Mesendoderm (in vitro differentiated cells): ENCODE data around the gene RPS6KC1.

Experiments used
- DNase-seq: peaks from one replicate; pipeline ENCODE4 v3.0.0; 2013
- H2AK5ac ChIP-seq: 2 replicates; pipeline ENCODE4 v1.6.1; 2013; ENCODE audit warnings: low read length, inconsistent platforms
- H2BK120ac ChIP-seq: 2 replicates; pipeline ENCODE4 v1.6.1; 2013; ENCODE audit warnings: low read depth, mild to moderate bottlenecking, low read length, moderate library complexity, mixed read lengths
- H2BK15ac ChIP-seq: replicated peaks from 2 replicates; pipeline ENCODE4 v1.6.1; 2013; ENCODE audit warnings: low read depth, mild to moderate bottlenecking, moderate library complexity
- H2BK5ac ChIP-seq: 2 replicates; pipeline ENCODE4 v1.6.1; 2013; ENCODE audit warnings: low read length, inconsistent platforms
- H3K18ac ChIP-seq: 2 replicates; pipeline ENCODE4 v1.6.1; 2013; ENCODE audit warnings: mild to moderate bottlenecking, low read length, mixed read lengths
- H3K23ac ChIP-seq: one replicate; pipeline ENCODE4 v1.6.1; 2013; ENCODE audit warnings: low read length
- H3K27ac ChIP-seq: 2 replicates; pipeline ENCODE4 v1.5.1; 2013; ENCODE audit warnings: low read depth, mild to moderate bottlenecking, inconsistent platforms, low read length, moderate library complexity
- H3K27me3 ChIP-seq: 2 replicates; pipeline ENCODE4 v1.6.1; 2013; ENCODE audit warnings: low read length, control low read depth, mild to moderate bottlenecking, inconsistent platforms; ENCODE audit not compliant: insufficient read depth, poor library complexity
- H3K36me3 ChIP-seq: 2 replicates; pipeline ENCODE4 v1.6.1; 2013; ENCODE audit warnings: low read length, inconsistent platforms; ENCODE audit not compliant: control insufficient read depth, insufficient read depth
- H3K4ac ChIP-seq: one replicate; pipeline ENCODE4 v1.6.1; 2013; ENCODE audit warnings: low read depth, mild to moderate bottlenecking, low read length, moderate library complexity
- H3K4me1 ChIP-seq: 2 replicates; pipeline ENCODE4 v1.6.1; 2013; ENCODE audit warnings: low read depth, low read length, inconsistent platforms; ENCODE audit not compliant: control insufficient read depth
- H3K4me2 ChIP-seq: 2 replicates; pipeline ENCODE4 v1.6.1; 2013; ENCODE audit warnings: low read length
- H3K4me3 ChIP-seq: 2 replicates; pipeline ENCODE4 v1.5.1; 2013; ENCODE audit warnings: mild to moderate bottlenecking, low read length
- H3K56ac ChIP-seq: one replicate; pipeline ENCODE4 v1.6.1; 2013; ENCODE audit warnings: low read length
- H3K79me1 ChIP-seq: 2 replicates; pipeline ENCODE4 v1.6.1; 2013; ENCODE audit warnings: low read length, inconsistent platforms
- H3K79me2 ChIP-seq: 2 replicates; pipeline ENCODE4 v1.6.1; 2013; ENCODE audit warnings: mild to moderate bottlenecking, low read length; ENCODE audit not compliant: control insufficient read depth, insufficient read depth
- H3K9ac ChIP-seq: 2 replicates; pipeline ENCODE4 v1.6.1; 2013; ENCODE audit warnings: low read length, inconsistent platforms
- H4K5ac ChIP-seq: one replicate; pipeline ENCODE4 v1.6.1; 2013; ENCODE audit warnings: low read length
- H4K8ac ChIP-seq: one replicate; pipeline ENCODE4 v1.6.1; 2013; ENCODE audit warnings: low read depth, mild to moderate bottlenecking, control low read depth, low read length, moderate library complexity
- WGBS: extraction: QIAGEN DNeasy Blood & Tissue Kit; methylation state at CpG from one replicate; pipeline ENCODE4 v1.1.7; 2013; ENCODE audit warnings: low lambda C conversion rate, missing lambda C conversion rate; ENCODE audit not compliant: insufficient coverage; ENCODE audit errors: extremely low coverage; 5-methylcytosine and 5-hydroxymethylcytosine counted together

The RPS6KC1 gene

GRCh38 chr1:213123536-213123935, 72.5 kb downstream of the RPS6KC1 start:
- H3K9ac ChIP-seq: no peak overlapping the region
- H3K4me3 ChIP-seq: no peak overlapping the region
- no peak overlapping the region for H3K23ac ChIP-seq
- no peak overlapping the region for H3K18ac ChIP-seq
- no peak for DNase-seq
- no peak overlapping the region for H4K5ac ChIP-seq
- H3K4me1 ChIP-seq: no peaks in the 10 kb centered on the region
- H2BK15ac ChIP-seq: no peak overlapping the region
- H3K27ac ChIP-seq: no peak overlapping the region
- no peaks in the 10 kb centered on the region for H3K79me2 ChIP-seq
- no peaks in the 10 kb centered on the region for H3K27me3 ChIP-seq
- H3K36me3 ChIP-seq: no peaks in the 10 kb centered on the region
- H3K79me1 ChIP-seq: no peaks in the 10 kb centered on the region
- H2BK5ac ChIP-seq: no peak overlapping the region
- no peak overlapping the region for H3K56ac ChIP-seq
- no peak overlapping the region for H3K4ac ChIP-seq
- no peak overlapping the region for H3K4me2 ChIP-seq
- no peak overlapping the region for H4K8ac ChIP-seq
- no CpG with 5 or more reads among the region's 2 CpGs for WGBS
- H2AK5ac ChIP-seq: no peak overlapping the region
- no peak overlapping the region for H2BK120ac ChIP-seq

GRCh38 chr1:213124590-213124989, 73.5 kb downstream of the RPS6KC1 start:
- Histone ChIP-seq H4K5ac (no peak overlapping the region), H3K4me3 (no peak overlapping the region), H3K79me1 (no peaks in the 10 kb centered on the region), H3K56ac (no peak overlapping the region), H4K8ac (no peak overlapping the region), H3K27me3 (no peaks in the 10 kb centered on the region), H3K36me3 (no peaks in the 10 kb centered on the region), H3K4me2 (no peak overlapping the region), H2BK15ac (no peak overlapping the region), H2AK5ac (no peak overlapping the region), H3K79me2 (no peaks in the 10 kb centered on the region), H2BK120ac (no peak overlapping the region), H3K4me1 (no peaks in the 10 kb centered on the region), H3K9ac (no peak overlapping the region), H2BK5ac (no peak overlapping the region), H3K4ac (no peak overlapping the region), H3K27ac (no peak overlapping the region), H3K18ac (no peak overlapping the region), H3K23ac (no peak overlapping the region)
- WGBS: no CpG with 5 or more reads among the region's 5 CpGs
- DNase-seq: no peak

- no CpG with 5 or more reads among the region's 2 CpGs for WGBS
- H3K36me3 ChIP-seq: no peaks in the 10 kb centered on the region
- H4K5ac ChIP-seq: no peak overlapping the region
- no peak overlapping the region for H3K56ac ChIP-seq
- H3K4me3 ChIP-seq: no peak overlapping the region
- DNase-seq: no peak
- no peak overlapping the region for H3K18ac ChIP-seq
- H4K8ac ChIP-seq: no peak overlapping the region
- no peaks in the 10 kb centered on the region for H3K4me1 ChIP-seq
- no peak overlapping the region for H3K4me2 ChIP-seq
- no peak overlapping the region for H2AK5ac ChIP-seq
- no peak overlapping the region for H3K9ac ChIP-seq
- no peak overlapping the region for H2BK120ac ChIP-seq
- H2BK5ac ChIP-seq: no peak overlapping the region
- H3K23ac ChIP-seq: no peak overlapping the region
- no peak overlapping the region for H3K27ac ChIP-seq
- no peaks in the 10 kb centered on the region for H3K79me2 ChIP-seq
- no peaks in the 10 kb centered on the region for H3K27me3 ChIP-seq
- H2BK15ac ChIP-seq: no peak overlapping the region
- no peak overlapping the region for H3K4ac ChIP-seq
- no peaks in the 10 kb centered on the region for H3K79me1 ChIP-seq
Observed at GRCh38 chr1:213125643-213126042, 74.6 kb downstream of the RPS6KC1 start.

- H4K8ac ChIP-seq: no peak overlapping the region
- no peaks in the 10 kb centered on the region for H3K27me3 ChIP-seq
- H4K5ac ChIP-seq: no peak overlapping the region
- no peaks in the 10 kb centered on the region for H3K79me2 ChIP-seq
- no peak overlapping the region for H3K23ac ChIP-seq
- no peak overlapping the region for H3K18ac ChIP-seq
- no peak overlapping the region for H2BK5ac ChIP-seq
- H2BK15ac ChIP-seq: no peak overlapping the region
- no peaks in the 10 kb centered on the region for H3K4me1 ChIP-seq
- no peaks in the 10 kb centered on the region for H3K79me1 ChIP-seq
- no peak overlapping the region for H3K9ac ChIP-seq
- no CpG with 5 or more reads among the region's 1 CpG for WGBS
- H3K27ac ChIP-seq: no peak overlapping the region
- H3K4me2 ChIP-seq: no peak overlapping the region
- no peak overlapping the region for H3K4me3 ChIP-seq
- H3K56ac ChIP-seq: no peak overlapping the region
- no peak overlapping the region for H3K4ac ChIP-seq
- H2AK5ac ChIP-seq: no peak overlapping the region
- no peak for DNase-seq
- H2BK120ac ChIP-seq: no peak overlapping the region
- H3K36me3 ChIP-seq: no peaks in the 10 kb centered on the region
Observed at GRCh38 chr1:213127074-213127473, 76.0 kb downstream of the RPS6KC1 start.

GRCh38 chr1:213131851-213132655, 81.0 kb downstream of the RPS6KC1 start:
- H3K23ac ChIP-seq: no peak overlapping the region
- no peak overlapping the region for H4K5ac ChIP-seq
- no peak overlapping the region for H3K27ac ChIP-seq
- no peak overlapping the region for H2BK15ac ChIP-seq
- no peak overlapping the region for H2BK120ac ChIP-seq
- H3K56ac ChIP-seq: no peak overlapping the region
- no peak overlapping the region for H3K4me3 ChIP-seq
- no peaks in the 10 kb centered on the region for H3K79me1 ChIP-seq
- no peak for DNase-seq
- H3K79me2 ChIP-seq: no peaks in the 10 kb centered on the region
- H3K4me1 ChIP-seq: peaks cover 6% of the 10 kb centered on the region
- H3K4ac ChIP-seq: no peak overlapping the region
- H3K9ac ChIP-seq: no peak overlapping the region
- no peaks in the 10 kb centered on the region for H3K36me3 ChIP-seq
- no peak overlapping the region for H2BK5ac ChIP-seq
- H3K4me2 ChIP-seq: no peak overlapping the region
- no peak overlapping the region for H3K18ac ChIP-seq
- H4K8ac ChIP-seq: no peak overlapping the region
- H2AK5ac ChIP-seq: no peak overlapping the region
- no peaks in the 10 kb centered on the region for H3K27me3 ChIP-seq

GRCh38 chr1:213135572-213135971, 84.5 kb downstream of the RPS6KC1 start:
- Histone ChIP-seq H2AK5ac (no peak overlapping the region), H3K4me1 (peaks cover 6% of the 10 kb centered on the region), H3K18ac (no peak overlapping the region), H3K27ac (no peak overlapping the region), H4K8ac (no peak overlapping the region), H3K23ac (no peak overlapping the region), H3K79me2 (no peaks in the 10 kb centered on the region), H3K4me2 (no peak overlapping the region), H2BK5ac (no peak overlapping the region), H2BK120ac (no peak overlapping the region), H3K4ac (no peak overlapping the region), H3K56ac (no peak overlapping the region), H3K36me3 (no peaks in the 10 kb centered on the region), H3K4me3 (no peak overlapping the region), H2BK15ac (no peak overlapping the region), H4K5ac (no peak overlapping the region), H3K27me3 (no peaks in the 10 kb centered on the region), H3K9ac (no peak overlapping the region), H3K79me1 (peaks cover 2% of the 10 kb centered on the region)
- peak; percentile 18 for DNase-seq
